NCI-H82 treated with DMSO at 0.1 percent for 48 hours (cell line): ENCODE measurements around the gene ZNF318.
A peak's percentile ranks its signal among the peaks of the same experiment; 100 is the strongest.
"Not testable (repeated sequence)": the region's sequence is repeated elsewhere in the genome, so short reads cannot be mapped to it uniquely, and the experiment has no call there.

ENCODE experiments used
- DNase-seq: peaks from one replicate; lab custom pipeline; 2025; ENCODE audit not compliant: unreplicated experiment; lab: John Stamatoyannopoulos, UW

ZNF318 gene

GRCh38 chr6:43336382-43336781 is 33.1 kb downstream of the ZNF318 start:
- DNase-seq, result no peak

DNA sequence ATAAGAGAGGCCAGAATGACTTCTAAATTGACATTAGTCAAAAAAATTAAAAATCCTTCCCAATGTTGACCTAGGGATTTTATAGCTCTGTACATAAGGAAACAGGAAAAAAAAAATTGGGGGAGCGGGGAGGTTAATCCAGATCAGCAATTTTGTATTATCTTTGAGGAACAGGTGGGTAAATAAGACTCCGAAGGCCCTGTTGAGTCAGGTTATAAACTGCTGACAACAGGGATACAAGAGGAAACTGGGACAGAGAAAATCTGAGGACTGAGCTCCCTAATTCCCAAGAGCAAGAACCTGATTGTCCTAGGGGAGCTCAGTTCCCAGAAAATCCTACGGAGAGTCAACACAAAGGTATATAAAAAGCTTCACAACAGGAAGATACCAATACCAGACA is 34.0 kb downstream of the ZNF318 start:
- DNase-seq, result no peak

DNA sequence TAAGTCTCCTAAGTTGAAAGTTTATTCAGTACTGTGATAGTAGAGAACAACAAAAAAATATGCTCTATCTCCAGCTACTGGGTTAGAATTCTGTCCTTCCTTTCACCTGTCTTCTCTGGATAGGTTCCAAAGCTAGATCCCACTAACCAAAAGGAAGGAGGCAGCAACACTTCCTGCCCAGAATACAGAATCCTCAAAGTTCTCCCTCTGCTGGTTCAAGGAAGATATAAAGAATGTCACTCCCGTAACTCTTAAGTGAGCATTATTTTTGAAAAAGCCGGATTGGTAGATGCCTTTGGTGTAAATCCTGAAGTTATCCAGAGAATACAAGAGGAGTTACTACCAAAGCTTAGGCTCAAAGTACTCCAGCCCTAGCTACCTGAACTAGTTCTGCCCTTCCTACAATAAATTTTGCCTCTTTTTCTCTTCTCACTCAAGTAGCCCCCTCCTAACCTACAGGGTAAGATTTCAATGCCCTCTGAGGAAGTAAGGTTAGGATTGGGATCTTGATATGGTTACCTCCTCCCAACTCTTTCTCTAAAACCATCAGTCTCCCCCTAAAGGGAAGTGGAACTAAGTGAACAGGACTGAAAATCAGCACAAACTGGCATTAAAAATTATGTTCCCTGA is 34.9 kb downstream of the ZNF318 start:
- DNase-seq, result peak; percentile 44

- DNase-seq, result no peak
Observed at GRCh38 chr6:43331891-43332290, 37.6 kb downstream of the ZNF318 start.

DNA sequence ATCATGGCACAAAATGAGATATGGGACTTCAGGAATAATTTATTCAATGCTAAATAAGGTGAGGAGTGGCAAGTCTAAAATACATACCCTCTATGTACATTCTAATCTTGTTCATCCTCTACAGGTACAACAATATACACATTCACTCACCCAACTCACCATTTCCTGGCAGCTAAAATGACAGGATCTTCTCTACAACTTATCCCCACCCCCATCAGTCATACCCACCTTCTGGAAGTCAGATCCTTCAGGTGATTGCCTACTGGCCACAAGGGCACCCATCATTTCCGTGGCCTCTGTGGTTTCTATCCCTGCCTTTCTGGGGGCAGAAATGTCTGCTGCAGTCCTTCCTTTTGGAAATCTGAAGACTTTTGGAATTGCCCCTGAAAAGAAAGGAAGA is 38.0 kb downstream of the ZNF318 start:
- DNase-seq, result no peak

- DNase-seq, result no peak
Observed at GRCh38 chr6:43328528-43328927, 40.9 kb downstream of the ZNF318 start.

DNA sequence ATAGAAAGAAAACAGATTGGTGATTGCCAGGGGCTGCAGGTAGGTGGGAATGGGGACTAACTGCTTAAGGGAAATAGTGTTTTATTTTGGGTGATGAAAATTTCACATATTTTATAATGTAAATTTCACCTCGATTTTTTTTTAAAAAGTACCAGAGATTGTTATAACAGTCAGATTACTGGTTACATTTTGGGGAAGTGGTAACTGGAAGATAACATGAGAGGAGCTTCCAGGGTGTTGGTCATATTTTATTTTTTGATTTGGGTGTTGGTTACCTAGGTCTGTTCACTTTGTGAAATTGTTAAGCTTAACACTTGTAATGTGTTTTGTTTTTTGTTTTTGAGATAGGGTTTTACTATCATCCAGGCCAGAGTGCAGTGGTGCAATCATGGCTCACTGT is 43.6 kb downstream of the ZNF318 start:
- DNase-seq, result no peak

DNA sequence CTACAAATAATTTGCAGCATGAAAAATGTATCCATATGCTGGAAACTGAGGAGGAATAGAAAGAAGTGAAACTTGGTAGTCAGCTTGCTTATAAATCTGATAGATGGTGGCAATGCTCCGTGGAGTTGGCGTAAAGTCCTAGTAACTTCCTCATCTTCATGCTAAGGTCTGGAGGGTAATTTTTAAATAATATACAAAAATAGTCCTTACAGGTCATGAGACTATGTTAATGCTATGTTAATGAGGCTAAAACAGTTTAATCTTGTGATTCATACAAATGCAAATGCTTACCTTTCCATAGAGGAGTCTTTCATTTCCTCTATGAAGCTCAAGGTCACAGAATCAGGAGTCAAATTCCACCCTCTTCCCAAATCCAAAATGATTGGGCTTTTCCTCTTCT is 51.4 kb downstream of the ZNF318 start:
- no peak for DNase-seq

DNA sequence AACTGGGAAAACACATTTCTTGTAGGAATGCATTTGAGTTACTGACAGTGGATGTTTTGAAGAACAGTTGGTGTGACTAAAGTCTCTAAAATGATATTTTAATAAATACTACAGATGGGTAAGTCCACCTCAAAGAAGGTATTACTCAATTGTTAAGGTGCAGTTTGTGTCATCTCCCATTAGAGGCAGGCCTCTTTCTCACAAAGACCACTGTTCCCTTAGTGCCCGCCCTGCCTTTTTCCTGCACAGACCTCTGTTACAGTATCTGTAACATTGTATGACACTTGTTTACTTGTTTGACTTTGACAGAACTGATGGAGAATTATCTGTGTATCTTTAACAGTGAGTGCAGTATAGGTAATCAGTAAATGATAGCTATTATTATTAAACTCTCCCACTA is 55.6 kb downstream of the ZNF318 start:
- no peak for DNase-seq

- DNase-seq, result no peak
Observed at GRCh38 chr6:43311666-43312065, 57.8 kb downstream of the ZNF318 start.

DNA sequence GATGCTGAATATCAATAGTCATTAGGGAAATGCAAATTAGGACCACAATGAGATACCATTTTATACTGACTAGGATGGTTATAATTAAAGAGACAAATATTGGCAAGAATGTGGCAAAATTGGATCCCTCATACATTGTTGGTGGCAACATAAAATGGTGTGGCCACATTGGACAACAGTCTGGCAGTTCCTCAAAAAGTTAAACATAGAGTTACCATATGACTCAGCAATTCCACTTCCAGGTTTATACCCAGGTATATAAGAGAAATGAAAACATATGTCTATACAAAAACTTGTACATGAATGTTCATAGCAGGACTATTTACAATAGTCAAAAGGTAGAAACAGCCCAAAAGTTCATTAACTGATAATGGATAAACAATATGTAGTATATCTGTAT is 58.8 kb downstream of the ZNF318 start:
- DNase-seq, result no peak

DNA sequence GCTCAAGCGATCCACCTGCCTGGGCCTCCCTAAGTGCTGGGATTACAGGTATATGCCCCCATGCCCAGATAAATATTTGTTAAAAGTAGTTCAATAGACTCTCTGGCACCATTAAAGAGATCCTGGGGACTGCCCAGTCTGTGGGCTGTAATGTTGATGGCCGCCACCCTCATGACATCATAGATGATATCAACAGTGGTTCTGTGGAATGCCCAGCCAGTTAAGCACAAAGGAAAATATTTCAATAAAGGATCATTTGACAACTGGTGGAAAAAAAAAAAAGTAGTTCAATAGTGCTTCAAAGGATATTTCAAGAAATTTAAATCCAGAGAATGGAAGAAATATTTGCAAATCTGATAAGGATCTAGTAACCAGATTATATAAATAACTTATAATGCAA is 59.3 kb downstream of the ZNF318 start:
- no peak for DNase-seq

GRCh38 chr6:43308990-43309477 is 60.4 kb downstream of the ZNF318 start:
- DNase-seq, result no peak

DNA sequence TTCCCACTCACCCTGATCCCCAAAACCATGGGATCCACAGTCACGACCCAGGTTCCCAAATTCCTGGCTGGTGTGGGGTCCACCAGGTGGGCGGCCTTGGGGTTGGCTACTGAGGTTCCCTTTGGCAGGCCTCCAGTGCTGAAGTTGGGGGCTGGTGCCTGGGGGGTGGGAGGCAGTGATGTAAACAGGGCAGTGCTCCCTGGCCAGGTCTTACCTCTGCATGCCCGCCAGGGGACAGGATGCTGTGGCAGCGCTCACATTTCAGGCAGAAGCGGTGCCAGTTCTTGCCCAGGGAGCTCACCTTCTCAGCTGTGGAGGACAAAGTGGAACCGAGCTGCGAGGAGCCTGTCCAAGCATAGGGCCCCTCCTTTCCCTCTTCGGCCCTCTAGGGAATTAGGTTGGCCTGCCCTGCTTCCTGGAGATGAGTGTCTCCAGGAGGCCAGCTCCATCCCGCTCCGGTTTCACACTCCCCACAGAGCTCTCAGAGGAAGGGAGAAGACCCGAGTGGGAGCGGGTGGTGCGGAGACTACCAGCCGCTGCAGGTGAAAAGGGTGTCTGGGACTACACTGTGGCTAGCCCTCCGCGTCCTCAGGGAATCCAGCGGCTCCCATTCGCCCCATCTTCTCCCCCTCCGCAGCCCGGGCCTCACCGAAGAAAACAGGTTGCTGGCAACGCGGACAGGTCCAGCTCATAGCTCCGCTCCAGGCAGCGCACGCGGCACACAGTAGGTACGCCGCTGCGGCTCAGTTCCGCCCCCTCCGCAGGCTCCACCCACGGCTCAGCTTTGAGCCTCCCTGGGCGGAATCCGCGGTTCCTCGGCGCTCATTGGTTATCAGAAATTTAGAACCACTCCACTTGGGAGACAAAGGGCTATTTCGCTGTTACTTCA is 61.1 kb downstream of the ZNF318 start, which contains the start of gene CRIP3:
CRIP3 (minus strand) TSS at position 726 of the 889 bp plus-strand sequence; CDS start at position 692, 34 bp downstream.
- DNase-seq, result no peak

GRCh38 chr6:43307451-43308100 is 61.9 kb downstream of the ZNF318 start:
- no peak for DNase-seq

DNA sequence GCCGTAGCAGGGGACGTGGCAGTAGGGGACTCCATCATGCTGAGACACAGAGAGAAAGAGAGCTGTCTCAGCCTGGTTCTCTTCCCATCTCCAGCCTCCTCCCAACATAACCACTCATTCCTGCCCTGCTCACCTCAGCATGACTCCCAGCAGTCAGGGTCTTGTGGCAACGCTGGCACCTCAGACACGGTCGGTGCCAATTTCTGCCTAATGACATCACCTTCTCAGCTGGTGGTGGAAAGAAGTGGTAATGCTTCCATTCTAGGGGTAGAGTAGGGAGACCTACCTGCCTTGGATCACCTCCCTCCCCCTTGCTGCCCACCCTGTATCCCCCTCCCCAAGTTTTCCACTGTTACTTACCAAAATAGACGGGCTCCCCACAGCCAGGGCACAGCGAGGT is 63.4 kb downstream of the ZNF318 start:
- DNase-seq, result no peak

DNA sequence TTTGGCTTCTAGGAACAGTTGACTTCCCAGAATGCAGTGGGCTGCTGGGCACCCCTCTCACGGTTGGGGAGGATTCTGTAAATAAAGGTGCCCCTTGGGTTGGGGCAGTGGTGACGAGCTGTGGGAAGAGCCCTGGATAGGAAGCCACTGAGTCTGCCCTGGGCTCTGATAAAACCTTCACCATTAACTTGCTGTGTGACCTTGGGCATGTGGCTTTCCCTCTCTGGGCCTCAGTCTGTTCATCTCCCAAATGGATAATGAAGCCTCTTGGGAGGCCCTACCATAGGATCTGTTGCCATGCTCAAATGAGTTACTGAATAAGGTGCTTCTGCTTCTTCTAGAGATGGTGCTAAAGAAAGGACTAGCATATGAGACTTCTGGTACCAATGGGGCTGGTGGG is 64.6 kb downstream of the ZNF318 start:
- no peak for DNase-seq

- no peak for DNase-seq
Observed at GRCh38 chr6:43304361-43304760, 65.1 kb downstream of the ZNF318 start.

- DNase-seq, result no peak
Observed at GRCh38 chr6:43303751-43304331, 65.6 kb downstream of the ZNF318 start.

- DNase-seq, result not testable (repeated sequence)
Observed at GRCh38 chr6:43303006-43303405, 66.4 kb downstream of the ZNF318 start.

DNA sequence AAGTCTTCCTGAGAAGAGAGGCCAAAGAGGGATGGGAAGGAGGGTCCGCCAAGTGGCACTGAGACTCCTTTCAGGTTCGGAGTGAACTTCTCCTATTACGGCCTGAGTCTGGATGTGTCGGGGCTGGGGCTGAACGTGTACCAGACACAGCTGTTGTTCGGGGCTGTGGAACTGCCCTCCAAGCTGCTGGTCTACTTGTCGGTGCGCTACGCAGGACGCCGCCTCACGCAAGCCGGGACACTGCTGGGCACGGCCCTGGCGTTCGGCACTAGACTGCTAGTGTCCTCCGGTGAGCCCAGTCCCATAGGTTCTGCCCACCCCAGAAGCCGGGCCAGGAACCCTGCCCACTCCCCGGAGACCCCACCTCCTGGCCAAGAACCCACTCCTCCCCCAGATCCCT is 67.3 kb downstream of the ZNF318 start:
- no peak for DNase-seq
